Ovary (tissue), 9 donors: Measurements from ENCODE around the gene SNTB2. TPM values are rescaled to one million over a fixed set of nuclear protein-coding genes. Genes with fewer than 3 reads are reported as not detected.

Experiments used
- DNase-seq, 5 donors: peaks; one replicate each; pipeline ENCODE4 v3.0.0-alpha.2; 2019 to 2020
- H3K27ac ChIP-seq, 2 donors: fragments of 200-600 bp; one replicate each; pipeline versions ENCODE4 v1.5.1 to v1.8.0; 2019 to 2022
- H3K27me3 ChIP-seq: fragments of 200-600 bp; one replicate; pipeline ENCODE4 v1.8.0; 2022
- H3K36me3 ChIP-seq: fragments of 200-600 bp; sonication (generic); one replicate; pipeline ENCODE4 v1.5.1; 2019
- H3K4me1 ChIP-seq: one replicate; pipeline ENCODE4 v1.8.1; 2013; ENCODE audit warnings: mild to moderate bottlenecking, moderate library complexity; ENCODE audit not compliant: insufficient read depth
- H3K4me3 ChIP-seq: fragments of 200-600 bp; sonication (generic); one replicate; pipeline ENCODE4 v1.5.1; 2017
- H3K9me3 ChIP-seq, 2 donors: fragments of 200-600 bp in 1 of 2; sonication (generic) in 1 of 2; one replicate each; pipeline versions ENCODE4 v1.5.1 to v1.8.1; 2013 to 2019; ENCODE audit warnings: mild to moderate bottlenecking in 1 of 2, moderate library complexity in 1 of 2
- EP300 ChIP-seq: sonication (generic); formaldehyde crosslinking; IDR thresholded peaks from one replicate; pipeline ENCODE4 v1.6.1; 2017; ENCODE audit warnings: antibody characterized with exemption
- POLR2A ChIP-seq: fragments of 450-650 bp; IDR thresholded peaks from one replicate; pipeline ENCODE4 v1.6.1; 2017; ENCODE audit warnings: antibody characterized with exemption, mild to moderate bottlenecking, moderate library complexity
- WGBS, 3 donors: extraction: QIAGEN DNeasy Blood & Tissue Kit in 1 of 3; methylation state at CpG; one replicate each; pipeline versions ENCODE4 v1.1.5 to v1.1.7; 2013 to 2017; 5-methylcytosine and 5-hydroxymethylcytosine counted together
- intact Hi-C, 4 donors: fragments of 100-400 bp; cut with DNase I; formaldehyde crosslinking; loops; one replicate each; pipeline versions ENCODE4 v1.11.0 to v1.15.1; 2022 to 2023
- polyA plus RNA-seq, 2 donors: library from polyadenylated mRNA; stranded (reverse); fragments of 200-250 nt in 1 of 2; fragments of 350-450 nt in 1 of 2; fragmentation: Illumina TruSeq in 1 of 2; extraction: RNeasy Lipid Tissue Mini Kit (QIAGEN cat#74804) in 1 of 2; gene quantifications; one replicate each; pipeline ENCODE4 v1.2.3, GENCODE V29; 2013 to 2014
- total RNA-seq, 7 donors: library from RNA; depleted of rRNA in 2 of 7; stranded (reverse); fragments of >200 nt in 2 of 7; fragmentation: NEBNext Ultra II Directional in 3 of 7; extraction: Animal tissue kit (Norgen Biotek cat#: 25700) in 3 of 7; gene quantifications; one replicate each; pipeline versions ENCODE4 v1.1.0 to v1.2.4, GENCODE V29; 2016 to 2023
- TF ChIP-seq, protein P1 (sequence below), 3 donors: fragments of 450-650 bp in 2 of 3; fragments of 200-600 bp in 1 of 3; IDR thresholded peaks; one replicate each; pipeline versions ENCODE4 v1.5.1 to v1.8.0; 2016 to 2022; ENCODE audit warnings: antibody characterized with exemption in 3 of 3, mild to moderate bottlenecking in 1 of 3
- donor health status: DM: no; HTN: no; CAD: no; lungs with moderate emphysema.
- donor health status: DM: no; HTN: no; CAD: no.
- donor health status: Bipolar disorder and iron deficiency.
- donor health status: DM: yes; HTN: yes; CAD: no.
- donor health status: DM: no; HTN: no; CAD: no.
- donor health status: DM: yes; HTN: yes; CAD: no.

Gene SNTB2
- total and polyA plus RNA-seq, 9 donors: 9.4 to 51.8 (median 36.9) TPM

GRCh38 chr16:69323415-69323814, 136.5 kb downstream of the SNTB2 start:
- H3K27me3 ChIP-seq: no peaks in the 10 kb centered on the region
- no peaks in the 10 kb centered on the region for H3K36me3 ChIP-seq
- no peak overlapping the region for H3K4me3 ChIP-seq
- TF ChIP-seq, protein P1, sequence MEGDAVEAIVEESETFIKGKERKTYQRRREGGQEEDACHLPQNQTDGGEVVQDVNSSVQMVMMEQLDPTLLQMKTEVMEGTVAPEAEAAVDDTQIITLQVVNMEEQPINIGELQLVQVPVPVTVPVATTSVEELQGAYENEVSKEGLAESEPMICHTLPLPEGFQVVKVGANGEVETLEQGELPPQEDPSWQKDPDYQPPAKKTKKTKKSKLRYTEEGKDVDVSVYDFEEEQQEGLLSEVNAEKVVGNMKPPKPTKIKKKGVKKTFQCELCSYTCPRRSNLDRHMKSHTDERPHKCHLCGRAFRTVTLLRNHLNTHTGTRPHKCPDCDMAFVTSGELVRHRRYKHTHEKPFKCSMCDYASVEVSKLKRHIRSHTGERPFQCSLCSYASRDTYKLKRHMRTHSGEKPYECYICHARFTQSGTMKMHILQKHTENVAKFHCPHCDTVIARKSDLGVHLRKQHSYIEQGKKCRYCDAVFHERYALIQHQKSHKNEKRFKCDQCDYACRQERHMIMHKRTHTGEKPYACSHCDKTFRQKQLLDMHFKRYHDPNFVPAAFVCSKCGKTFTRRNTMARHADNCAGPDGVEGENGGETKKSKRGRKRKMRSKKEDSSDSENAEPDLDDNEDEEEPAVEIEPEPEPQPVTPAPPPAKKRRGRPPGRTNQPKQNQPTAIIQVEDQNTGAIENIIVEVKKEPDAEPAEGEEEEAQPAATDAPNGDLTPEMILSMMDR (IDR thresholded peaks at IDR 0.05): no peak
- TF ChIP-seq EP300 (no peak), POLR2A (no peak)
- no peak for DNase-seq
- no peak overlapping the region for H3K27ac ChIP-seq
- intact Hi-C loops: no loop called here
- no peaks in the 10 kb centered on the region for H3K9me3 ChIP-seq
- WGBS, 3 donors: 71 to 88% (median 78%) methylated on average over 14 of the region's 14 CpGs
- no peaks in the 10 kb centered on the region for H3K4me1 ChIP-seq

DNA sequence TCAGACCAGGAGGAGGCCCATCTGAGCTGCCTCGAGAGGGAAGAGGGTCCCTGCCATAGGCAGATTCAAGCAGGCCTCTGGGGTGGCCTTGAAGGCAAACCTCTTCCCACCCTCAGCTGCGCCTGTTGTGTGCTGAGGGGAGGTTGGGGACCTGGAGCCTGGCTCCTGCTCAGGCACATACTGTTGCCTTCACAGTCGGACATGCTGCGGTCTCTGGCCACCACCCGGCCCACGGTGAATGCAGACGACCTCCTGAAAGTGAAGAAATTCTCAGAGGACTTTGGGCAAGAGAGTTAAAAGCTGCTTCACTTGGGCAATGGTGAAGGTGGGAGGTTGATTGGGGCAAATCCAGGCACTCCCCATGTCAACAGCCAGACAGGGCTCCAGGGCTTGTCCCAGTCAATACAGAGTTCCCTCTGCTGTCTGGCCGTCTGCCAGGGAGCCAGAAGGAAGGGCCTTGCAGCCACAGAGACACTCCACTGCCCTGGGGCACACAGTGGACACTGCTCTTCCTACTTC, 137.1 kb downstream of the SNTB2 start:
- intact Hi-C loops: no loop called here

GRCh38 chr16:69324585-69325253, 137.8 kb downstream of the SNTB2 start:
- H3K27me3 ChIP-seq: no peaks in the 10 kb centered on the region
- WGBS, 3 donors: 50 to 60% (median 53%) methylated on average over 10 of the region's 10 CpGs
- H3K4me1 ChIP-seq: peaks cover 3% of the 10 kb centered on the region
- no peaks in the 10 kb centered on the region for H3K36me3 ChIP-seq
- no peaks in the 10 kb centered on the region for H3K9me3 ChIP-seq
- no peak for TF ChIP-seq POLR2A
- no peak for TF ChIP-seq EP300
- H3K27ac ChIP-seq: no peak overlapping the region
- H3K4me3 ChIP-seq: no peak overlapping the region
- intact Hi-C loops: no loop called here
- no peak for DNase-seq

More for the DNA sequence above, 137.1 kb downstream of the SNTB2 start:
- Histone ChIP-seq H3K4me3 (no peak overlapping the region), H3K36me3 (no peaks in the 10 kb centered on the region), H3K9me3 (no peaks in the 10 kb centered on the region), H3K27me3 (no peaks in the 10 kb centered on the region), H3K4me1 (no peaks in the 10 kb centered on the region), H3K27ac (no peak overlapping the region)
- 64 to 70% (median 68%) methylated on average over 8 of the region's 8 CpGs for WGBS, 3 donors
- peak in 3 of 5 donors; percentile 46 to 63 (median 57) for DNase-seq
- TF ChIP-seq, protein P1 (IDR thresholded peaks at IDR 0.05): no peak
- no peak for TF ChIP-seq EP300
- no peak for TF ChIP-seq POLR2A

GRCh38 chr16:69325784-69326171, 138.8 kb downstream of the SNTB2 start:
- Histone ChIP-seq H3K4me3 (no peak overlapping the region), H3K27ac (no peak overlapping the region), H3K4me1 (peaks cover 3% of the 10 kb centered on the region), H3K27me3 (no peaks in the 10 kb centered on the region), H3K36me3 (no peaks in the 10 kb centered on the region), H3K9me3 (no peaks in the 10 kb centered on the region)
- TF ChIP-seq, protein P1 (IDR thresholded peaks at IDR 0.05): no peak
- TF ChIP-seq POLR2A (no peak), EP300 (no peak)
- DNase-seq: no peak
- 80 to 85% (median 84%) methylated on average over 6 of the region's 6 CpGs for WGBS, 3 donors
- intact Hi-C loops: no loop called here

GRCh38 chr16:69326172-69326873, 139.4 kb downstream of the SNTB2 start:
- 38 to 49% (median 44%) methylated on average over 7 of the region's 7 CpGs for WGBS, 3 donors
- no peak overlapping the region for H3K4me3 ChIP-seq
- intact Hi-C loops: no loop called here
- no peak for DNase-seq
- H3K9me3 ChIP-seq: no peaks in the 10 kb centered on the region
- no peaks in the 10 kb centered on the region for H3K36me3 ChIP-seq
- H3K27me3 ChIP-seq: no peaks in the 10 kb centered on the region
- TF ChIP-seq EP300 (no peak), POLR2A (no peak)
- TF ChIP-seq, protein P1 (IDR thresholded peaks at IDR 0.05): no peak
- H3K4me1 ChIP-seq: peaks cover 3% of the 10 kb centered on the region
- H3K27ac ChIP-seq: no peak overlapping the region
